Measurements from ENCODE around the gene FAM110A.
"Not testable (repeated sequence)": the region's sequence is repeated elsewhere in the genome, so short reads cannot be mapped to it uniquely, and the experiment has no call there.

Gene FAM110A

GRCh38 chr20:844473-845225 is 11.1 kb downstream of the FAM110A start:
- Histone ChIP-seq H3K4me1 (ENCODE audit: control insufficient read depth, insufficient read depth, low read length) (peaks cover 25% of the 10 kb centered on the region), H3K9me3 (ENCODE audit: control insufficient read depth, insufficient read depth, low read length) (no peaks in the 10 kb centered on the region), H3K4me3 (ENCODE audit: low read depth, low read length) (peak overlapping the region; percentile 72), H3K27me3 (ENCODE audit: control insufficient read depth, insufficient read depth, low read length) (peaks cover 24% of the 10 kb centered on the region), H3K36me3 (ENCODE audit: control insufficient read depth, insufficient read depth, low read length) (no peaks in the 10 kb centered on the region), H3K9ac (ENCODE audit: low read depth, low read length) (peak overlapping the region; percentile 63; the same call in 1 of the 2 replicates), H3K27ac (ENCODE audit: low read depth, low read length) (no peak overlapping the region)

GRCh38 chr20:845226-845868 is 11.8 kb downstream of the FAM110A start:
- H3K27me3 ChIP-seq (ENCODE audit: control insufficient read depth, insufficient read depth, low read length), result peaks cover 23% of the 10 kb centered on the region
- no peaks in the 10 kb centered on the region for H3K36me3 ChIP-seq (ENCODE audit: control insufficient read depth, insufficient read depth, low read length)
- peak overlapping the region; percentile 72; the same call in 1 of the 2 replicates for H3K4me3 ChIP-seq (ENCODE audit: low read depth, low read length)
- H3K4me1 ChIP-seq (ENCODE audit: control insufficient read depth, insufficient read depth, low read length), result peaks cover 24% of the 10 kb centered on the region
- no peak overlapping the region for H3K9ac ChIP-seq (ENCODE audit: low read depth, low read length)
- H3K27ac ChIP-seq (ENCODE audit: low read depth, low read length), result no peak overlapping the region
- no peaks in the 10 kb centered on the region for H3K9me3 ChIP-seq (ENCODE audit: control insufficient read depth, insufficient read depth, low read length)

DNA sequence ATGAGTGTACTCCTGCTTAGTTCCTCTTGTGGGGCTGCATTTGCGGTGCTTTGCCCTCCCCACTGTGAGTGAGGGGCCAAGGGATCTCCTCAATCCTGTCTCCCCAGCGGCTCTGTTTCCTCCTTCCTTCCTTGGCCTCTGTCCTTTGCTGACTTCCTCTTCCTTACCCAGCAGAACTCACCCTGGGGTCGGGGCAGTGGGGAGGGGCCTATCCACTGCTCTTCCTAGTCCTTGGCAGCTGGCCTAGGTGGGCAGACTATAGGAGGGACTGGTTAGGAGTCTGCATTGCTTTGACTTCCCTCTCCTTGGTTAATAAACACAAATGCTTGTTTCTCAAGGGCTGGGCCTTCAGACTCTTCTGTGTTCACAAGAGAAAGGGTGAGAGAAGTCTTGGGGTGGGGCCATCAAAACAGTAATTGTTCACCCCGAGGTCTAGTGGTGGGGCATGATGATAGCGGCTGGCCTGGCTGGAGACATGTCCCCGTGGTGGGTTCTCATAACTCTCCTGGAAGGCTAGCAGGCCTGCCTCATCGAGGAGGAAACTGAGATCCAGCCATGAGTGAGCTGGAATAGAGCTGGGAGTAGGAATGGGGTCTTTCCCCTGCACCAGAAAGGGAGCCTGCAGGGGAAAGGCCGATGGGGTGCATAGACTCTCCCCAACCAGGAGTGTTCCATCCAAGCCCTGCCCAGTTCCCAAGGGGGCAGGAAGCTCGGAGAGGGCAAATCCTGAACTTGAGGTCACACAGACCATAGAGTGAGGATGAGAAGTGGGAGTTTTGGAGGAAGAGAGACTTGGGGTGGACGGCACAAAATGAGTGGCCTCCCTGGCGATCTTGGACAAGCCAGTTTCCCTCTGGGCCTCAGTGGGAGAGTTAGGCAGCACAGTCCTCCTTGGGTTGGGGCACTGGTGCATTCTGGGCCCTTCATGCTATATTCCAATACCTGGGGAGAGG is 12.7 kb downstream of the FAM110A start:
- peaks cover 18% of the 10 kb centered on the region for H3K27me3 ChIP-seq (ENCODE audit: control insufficient read depth, insufficient read depth, low read length)
- no peaks in the 10 kb centered on the region for H3K9me3 ChIP-seq (ENCODE audit: control insufficient read depth, insufficient read depth, low read length)
- no peak overlapping the region for H3K27ac ChIP-seq (ENCODE audit: low read depth, low read length)
- H3K4me3 ChIP-seq (ENCODE audit: low read depth, low read length), result no peak overlapping the region
- no peaks in the 10 kb centered on the region for H3K36me3 ChIP-seq (ENCODE audit: control insufficient read depth, insufficient read depth, low read length)
- peaks cover 19% of the 10 kb centered on the region for H3K4me1 ChIP-seq (ENCODE audit: control insufficient read depth, insufficient read depth, low read length)
- no peak overlapping the region for H3K9ac ChIP-seq (ENCODE audit: low read depth, low read length)

GRCh38 chr20:846894-847278 is 13.4 kb downstream of the FAM110A start:
- Histone ChIP-seq H3K27ac (ENCODE audit: low read depth, low read length) (no peak overlapping the region), H3K4me3 (ENCODE audit: low read depth, low read length) (no peak overlapping the region), H3K9ac (ENCODE audit: low read depth, low read length) (no peak overlapping the region)

DNA sequence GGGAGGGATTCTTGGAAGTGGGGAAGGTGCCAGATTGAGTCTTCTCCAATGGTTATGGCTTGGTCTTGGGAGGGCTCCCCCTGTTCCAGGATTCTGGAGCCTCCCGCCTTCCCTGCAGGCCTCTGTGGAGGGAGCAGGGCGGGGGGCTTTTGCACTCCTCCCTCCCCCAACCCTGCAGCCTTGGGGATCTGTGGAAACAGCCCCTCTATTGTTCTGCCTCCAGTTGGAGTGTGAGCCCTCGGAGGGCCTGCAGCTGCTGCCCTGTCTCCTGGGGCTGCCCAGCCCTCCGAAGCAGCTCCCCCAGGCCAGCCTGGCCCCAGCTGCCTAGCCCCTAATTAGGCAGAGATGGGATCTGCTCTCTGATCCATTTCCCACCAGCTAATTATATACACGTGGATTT is 14.7 kb downstream of the FAM110A start:
- no peak overlapping the region for H3K9ac ChIP-seq (ENCODE audit: low read depth, low read length)
- peaks cover 14% of the 10 kb centered on the region for H3K4me1 ChIP-seq (ENCODE audit: control insufficient read depth, insufficient read depth, low read length)
- H3K36me3 ChIP-seq (ENCODE audit: control insufficient read depth, insufficient read depth, low read length), result no peaks in the 10 kb centered on the region
- no peak overlapping the region for H3K4me3 ChIP-seq (ENCODE audit: low read depth, low read length)
- H3K27ac ChIP-seq (ENCODE audit: low read depth, low read length), result no peak overlapping the region
- no peaks in the 10 kb centered on the region for H3K9me3 ChIP-seq (ENCODE audit: control insufficient read depth, insufficient read depth, low read length)
- H3K27me3 ChIP-seq (ENCODE audit: control insufficient read depth, insufficient read depth, low read length), result peaks cover 4% of the 10 kb centered on the region; the same call in 1 of the 2 replicates

More at GRCh38 chr20:846894-847278, 13.4 kb downstream of the FAM110A start:
- H3K4me1 ChIP-seq (ENCODE audit: control insufficient read depth, insufficient read depth, low read length), result peaks cover 19% of the 10 kb centered on the region
- peaks cover 15% of the 10 kb centered on the region for H3K27me3 ChIP-seq (ENCODE audit: control insufficient read depth, insufficient read depth, low read length)
- H3K36me3 ChIP-seq (ENCODE audit: control insufficient read depth, insufficient read depth, low read length), result no peaks in the 10 kb centered on the region
- H3K9me3 ChIP-seq (ENCODE audit: control insufficient read depth, insufficient read depth, low read length), result no peaks in the 10 kb centered on the region

- H3K4me3 ChIP-seq (ENCODE audit: low read depth, low read length); H3K36me3 ChIP-seq (ENCODE audit: control insufficient read depth, insufficient read depth, low read length); H3K9ac ChIP-seq (ENCODE audit: low read depth, low read length); H3K9me3 ChIP-seq (ENCODE audit: control insufficient read depth, insufficient read depth, low read length); H3K27ac ChIP-seq (ENCODE audit: low read depth, low read length); H3K27me3 ChIP-seq (ENCODE audit: control insufficient read depth, insufficient read depth, low read length): not testable (repeated sequence)
- peaks cover 13% of the 10 kb centered on the region for H3K4me1 ChIP-seq (ENCODE audit: control insufficient read depth, insufficient read depth, low read length)
Observed at GRCh38 chr20:848731-849130, 15.2 kb downstream of the FAM110A start.

DNA sequence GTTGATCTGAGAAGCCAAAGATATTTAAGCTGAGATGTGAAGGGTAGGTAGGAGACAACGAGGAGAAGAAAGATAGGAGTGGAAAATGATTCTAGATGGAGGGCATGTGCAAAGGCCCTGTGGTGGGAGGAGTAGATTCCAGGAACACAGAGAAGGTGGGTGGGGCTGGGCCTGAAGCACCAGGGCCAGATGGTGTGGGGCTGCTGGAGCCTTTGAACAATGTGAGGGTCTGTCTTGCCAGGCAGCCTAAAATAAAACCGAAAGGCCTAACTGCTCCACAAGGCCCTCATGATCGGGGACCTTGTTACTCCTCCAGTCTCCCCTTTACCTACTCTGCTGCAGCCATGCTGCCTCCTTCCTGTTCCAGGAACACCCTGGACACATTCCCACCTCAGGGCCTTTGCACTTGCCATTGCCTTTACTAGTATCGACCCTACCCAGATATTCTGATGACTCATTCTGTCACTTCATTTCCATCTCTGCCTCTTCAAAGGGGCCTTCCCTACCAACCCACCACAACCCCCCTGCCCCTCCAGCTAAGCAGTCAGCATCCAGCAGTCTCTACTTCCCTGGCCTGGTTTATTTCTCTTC is 20.0 kb downstream of the FAM110A start:
- Histone ChIP-seq H3K27me3 (ENCODE audit: control insufficient read depth, insufficient read depth, low read length) (no peaks in the 10 kb centered on the region), H3K9ac (ENCODE audit: low read depth, low read length) (no peak overlapping the region), H3K36me3 (ENCODE audit: control insufficient read depth, insufficient read depth, low read length) (no peaks in the 10 kb centered on the region), H3K9me3 (ENCODE audit: control insufficient read depth, insufficient read depth, low read length) (no peaks in the 10 kb centered on the region), H3K27ac (ENCODE audit: low read depth, low read length) (no peak overlapping the region), H3K4me3 (ENCODE audit: low read depth, low read length) (no peak overlapping the region), H3K4me1 (ENCODE audit: control insufficient read depth, insufficient read depth, low read length) (no peaks in the 10 kb centered on the region)

DNA sequence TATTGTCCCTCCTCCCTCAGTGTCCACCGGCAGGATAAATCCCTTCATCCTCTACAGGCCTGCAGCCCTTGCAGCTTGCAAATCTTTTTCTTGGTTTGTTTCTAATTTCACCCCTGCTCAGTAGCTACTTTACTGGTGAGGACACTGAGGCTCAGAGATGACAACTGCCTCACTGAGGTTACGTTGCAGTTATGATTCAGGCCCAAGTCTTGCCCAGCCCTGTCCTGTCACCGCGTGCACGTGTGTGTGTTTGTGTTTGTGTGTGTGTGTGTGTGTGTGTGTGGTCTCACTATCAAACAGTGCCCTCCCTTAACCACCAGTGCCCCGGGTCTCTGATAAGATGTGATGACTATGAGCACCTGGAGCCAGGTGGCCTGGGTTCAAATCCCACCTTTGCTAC is 21.1 kb downstream of the FAM110A start:
- Histone ChIP-seq H3K36me3 (ENCODE audit: control insufficient read depth, insufficient read depth, low read length) (no peaks in the 10 kb centered on the region), H3K9me3 (ENCODE audit: control insufficient read depth, insufficient read depth, low read length) (no peaks in the 10 kb centered on the region), H3K4me1 (ENCODE audit: control insufficient read depth, insufficient read depth, low read length) (no peaks in the 10 kb centered on the region), H3K27ac (ENCODE audit: low read depth, low read length) (no peak overlapping the region), H3K9ac (ENCODE audit: low read depth, low read length) (no peak overlapping the region), H3K4me3 (ENCODE audit: low read depth, low read length) (no peak overlapping the region), H3K27me3 (ENCODE audit: control insufficient read depth, insufficient read depth, low read length) (no peaks in the 10 kb centered on the region)

- no peak overlapping the region for H3K9ac ChIP-seq (ENCODE audit: low read depth, low read length)
- H3K9me3 ChIP-seq (ENCODE audit: control insufficient read depth, insufficient read depth, low read length), result no peaks in the 10 kb centered on the region
- no peaks in the 10 kb centered on the region for H3K36me3 ChIP-seq (ENCODE audit: control insufficient read depth, insufficient read depth, low read length)
- H3K27me3 ChIP-seq (ENCODE audit: control insufficient read depth, insufficient read depth, low read length), result no peaks in the 10 kb centered on the region
- no peaks in the 10 kb centered on the region for H3K4me1 ChIP-seq (ENCODE audit: control insufficient read depth, insufficient read depth, low read length)
- no peak overlapping the region for H3K27ac ChIP-seq (ENCODE audit: low read depth, low read length)
- H3K4me3 ChIP-seq (ENCODE audit: low read depth, low read length), result no peak overlapping the region
Observed at GRCh38 chr20:855466-856360, 22.2 kb downstream of the FAM110A start.

- H3K27ac ChIP-seq (ENCODE audit: low read depth, low read length), result no peak overlapping the region
- H3K4me1 ChIP-seq (ENCODE audit: control insufficient read depth, insufficient read depth, low read length), result no peaks in the 10 kb centered on the region
- no peak overlapping the region for H3K4me3 ChIP-seq (ENCODE audit: low read depth, low read length)
- H3K9me3 ChIP-seq (ENCODE audit: control insufficient read depth, insufficient read depth, low read length), result no peaks in the 10 kb centered on the region
- no peaks in the 10 kb centered on the region for H3K36me3 ChIP-seq (ENCODE audit: control insufficient read depth, insufficient read depth, low read length)
- no peaks in the 10 kb centered on the region for H3K27me3 ChIP-seq (ENCODE audit: control insufficient read depth, insufficient read depth, low read length)
- H3K9ac ChIP-seq (ENCODE audit: low read depth, low read length), result no peak overlapping the region
Observed at GRCh38 chr20:856361-856775, 22.9 kb downstream of the FAM110A start.

Measured in HUES48 (cell line).